ENCODE data around the gene USP3. TPM values are rescaled to one million over a fixed set of nuclear protein-coding genes. Genes with fewer than 3 reads are reported as not detected.

Gene USP3
- total and polyA plus RNA-seq, 2 of the 13 experiments (the other 11 are each of a cell fraction or from before 2014, with no cell fraction given): 14.3 to 61.2 TPM

DNA sequence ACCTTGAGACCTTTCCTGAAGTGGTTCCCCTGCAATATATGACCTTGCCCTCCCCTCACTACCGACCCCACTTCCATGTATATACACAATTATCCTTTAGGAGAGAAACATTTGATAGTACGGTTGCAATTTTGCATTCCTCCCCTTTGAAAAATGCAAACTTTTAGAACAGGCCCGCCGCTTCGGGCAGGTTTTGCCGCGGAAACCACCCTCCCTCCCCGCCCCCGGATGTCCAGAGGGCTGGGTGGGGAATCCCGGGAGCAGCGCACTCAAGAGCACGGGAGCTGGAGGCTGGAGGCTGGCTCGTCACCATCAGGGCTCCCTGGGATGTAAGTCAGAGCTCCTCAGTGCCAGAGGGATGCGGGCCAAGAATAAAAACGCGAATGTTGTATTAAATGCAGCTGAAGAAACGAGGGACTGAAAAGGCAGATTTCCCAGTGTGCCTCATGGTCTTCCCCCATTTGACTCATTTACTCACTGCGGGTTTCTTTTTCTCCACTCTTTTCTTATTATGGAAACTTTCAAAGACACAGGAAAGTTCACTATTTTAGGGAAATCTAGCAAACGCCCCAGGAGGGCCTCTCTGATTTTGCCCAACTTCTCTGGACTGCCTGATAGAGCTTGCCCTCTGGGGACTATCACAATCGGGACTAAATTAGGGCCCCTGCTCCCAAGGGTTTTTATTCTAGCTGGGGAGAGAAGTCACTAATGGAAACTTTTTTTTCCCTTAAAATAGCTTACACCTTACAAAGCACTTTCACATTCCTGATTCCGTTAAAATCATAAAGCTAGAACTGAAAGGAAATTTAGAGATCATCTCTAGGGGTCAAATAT lies 2.9 kb upstream of the USP3 start (continued):
- TF ChIP-seq, protein P1, sequence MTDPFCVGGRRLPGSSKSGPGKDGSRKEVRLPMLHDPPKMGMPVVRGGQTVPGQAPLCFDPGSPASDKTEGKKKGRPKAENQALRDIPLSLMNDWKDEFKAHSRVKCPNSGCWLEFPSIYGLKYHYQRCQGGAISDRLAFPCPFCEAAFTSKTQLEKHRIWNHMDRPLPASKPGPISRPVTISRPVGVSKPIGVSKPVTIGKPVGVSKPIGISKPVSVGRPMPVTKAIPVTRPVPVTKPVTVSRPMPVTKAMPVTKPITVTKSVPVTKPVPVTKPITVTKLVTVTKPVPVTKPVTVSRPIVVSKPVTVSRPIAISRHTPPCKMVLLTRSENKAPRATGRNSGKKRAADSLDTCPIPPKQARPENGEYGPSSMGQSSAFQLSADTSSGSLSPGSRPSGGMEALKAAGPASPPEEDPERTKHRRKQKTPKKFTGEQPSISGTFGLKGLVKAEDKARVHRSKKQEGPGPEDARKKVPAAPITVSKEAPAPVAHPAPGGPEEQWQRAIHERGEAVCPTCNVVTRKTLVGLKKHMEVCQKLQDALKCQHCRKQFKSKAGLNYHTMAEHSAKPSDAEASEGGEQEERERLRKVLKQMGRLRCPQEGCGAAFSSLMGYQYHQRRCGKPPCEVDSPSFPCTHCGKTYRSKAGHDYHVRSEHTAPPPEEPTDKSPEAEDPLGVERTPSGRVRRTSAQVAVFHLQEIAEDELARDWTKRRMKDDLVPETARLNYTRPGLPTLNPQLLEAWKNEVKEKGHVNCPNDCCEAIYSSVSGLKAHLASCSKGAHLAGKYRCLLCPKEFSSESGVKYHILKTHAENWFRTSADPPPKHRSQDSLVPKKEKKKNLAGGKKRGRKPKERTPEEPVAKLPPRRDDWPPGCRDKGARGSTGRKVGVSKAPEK (CRISPR knock-in tag; IDR thresholded peaks at IDR 0.05; ENCODE audit: borderline replicate concordance): peak; percentile 63; the same call in 1 of the 2 replicates
- TF ChIP-seq ISL2 (CRISPR knock-in tag; IDR thresholded peaks at IDR 0.05) (no peak), NR1H2 (CRISPR knock-in tag; IDR thresholded peaks at IDR 0.05; ENCODE audit: borderline replicate concordance, low read depth) (no peak), ZNF235 (CRISPR knock-in tag; IDR thresholded peaks at IDR 0.05; ENCODE audit: borderline replicate concordance) (no peak), CBX5 (CRISPR knock-in tag; IDR thresholded peaks at IDR 0.05; ENCODE audit: borderline replicate concordance) (no peak), YY1 (IDR thresholded peaks at IDR 0.05; ENCODE audit: insufficient read depth, insufficient replicate concordance, low read depth, low read length) (no peak), IKZF1 (IDR thresholded peaks at IDR 0.05) (no peak), ZFP62 (CRISPR knock-in tag; IDR thresholded peaks at IDR 0.05) (no peak), SMARCE1 (IDR thresholded peaks at IDR 0.05; ENCODE audit: borderline replicate concordance) (no peak), RBFOX2 (IDR thresholded peaks at IDR 0.05; ENCODE audit: low read depth, low read length) (peak; percentile 50), ZNF75D (CRISPR knock-in tag; IDR thresholded peaks at IDR 0.05; ENCODE audit: borderline replicate concordance) (no peak), ASH2L (IDR thresholded peaks at IDR 0.05; ENCODE audit: insufficient read length, low read depth, low read length) (peak; percentile 15), ZSCAN31 (CRISPR knock-in tag; IDR thresholded peaks at IDR 0.05; ENCODE audit: low read depth) (peak; percentile 41; the same call in 1 of the 2 replicates), SMAD9 (CRISPR knock-in tag; IDR thresholded peaks at IDR 0.05) (no peak), ZC3H13 (CRISPR knock-in tag; IDR thresholded peaks at IDR 0.05) (no peak), GABPA (IDR thresholded peaks at IDR 0.05; ENCODE audit: low read depth, low read length) (peak; percentile 31; the same call in 1 of the 2 replicates), GABPA (CRISPR knock-in tag; IDR thresholded peaks at IDR 0.05; ENCODE audit: low read depth) (peak; percentile 78), SOX6 (IDR thresholded peaks at IDR 0.05) (no peak), SOX6 (CRISPR knock-in tag; IDR thresholded peaks at IDR 0.05) (peak; percentile 9; the same call in 1 of the 2 replicates)
- TF ChIP-seq, protein P2, sequence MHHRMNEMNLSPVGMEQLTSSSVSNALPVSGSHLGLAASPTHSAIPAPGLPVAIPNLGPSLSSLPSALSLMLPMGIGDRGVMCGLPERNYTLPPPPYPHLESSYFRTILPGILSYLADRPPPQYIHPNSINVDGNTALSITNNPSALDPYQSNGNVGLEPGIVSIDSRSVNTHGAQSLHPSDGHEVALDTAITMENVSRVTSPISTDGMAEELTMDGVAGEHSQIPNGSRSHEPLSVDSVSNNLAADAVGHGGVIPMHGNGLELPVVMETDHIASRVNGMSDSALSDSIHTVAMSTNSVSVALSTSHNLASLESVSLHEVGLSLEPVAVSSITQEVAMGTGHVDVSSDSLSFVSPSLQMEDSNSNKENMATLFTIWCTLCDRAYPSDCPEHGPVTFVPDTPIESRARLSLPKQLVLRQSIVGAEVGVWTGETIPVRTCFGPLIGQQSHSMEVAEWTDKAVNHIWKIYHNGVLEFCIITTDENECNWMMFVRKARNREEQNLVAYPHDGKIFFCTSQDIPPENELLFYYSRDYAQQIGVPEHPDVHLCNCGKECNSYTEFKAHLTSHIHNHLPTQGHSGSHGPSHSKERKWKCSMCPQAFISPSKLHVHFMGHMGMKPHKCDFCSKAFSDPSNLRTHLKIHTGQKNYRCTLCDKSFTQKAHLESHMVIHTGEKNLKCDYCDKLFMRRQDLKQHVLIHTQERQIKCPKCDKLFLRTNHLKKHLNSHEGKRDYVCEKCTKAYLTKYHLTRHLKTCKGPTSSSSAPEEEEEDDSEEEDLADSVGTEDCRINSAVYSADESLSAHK (CRISPR knock-in tag; IDR thresholded peaks at IDR 0.05; ENCODE audit: borderline replicate concordance): no peak
- TF ChIP-seq, protein P3, sequence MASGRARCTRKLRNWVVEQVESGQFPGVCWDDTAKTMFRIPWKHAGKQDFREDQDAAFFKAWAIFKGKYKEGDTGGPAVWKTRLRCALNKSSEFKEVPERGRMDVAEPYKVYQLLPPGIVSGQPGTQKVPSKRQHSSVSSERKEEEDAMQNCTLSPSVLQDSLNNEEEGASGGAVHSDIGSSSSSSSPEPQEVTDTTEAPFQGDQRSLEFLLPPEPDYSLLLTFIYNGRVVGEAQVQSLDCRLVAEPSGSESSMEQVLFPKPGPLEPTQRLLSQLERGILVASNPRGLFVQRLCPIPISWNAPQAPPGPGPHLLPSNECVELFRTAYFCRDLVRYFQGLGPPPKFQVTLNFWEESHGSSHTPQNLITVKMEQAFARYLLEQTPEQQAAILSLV (CRISPR knock-in tag; IDR thresholded peaks at IDR 0.05; ENCODE audit: borderline replicate concordance): 0 out of 2 replicates have a peak, but pooled peaks have one; percentile 43
- TF ChIP-seq, protein P4, sequence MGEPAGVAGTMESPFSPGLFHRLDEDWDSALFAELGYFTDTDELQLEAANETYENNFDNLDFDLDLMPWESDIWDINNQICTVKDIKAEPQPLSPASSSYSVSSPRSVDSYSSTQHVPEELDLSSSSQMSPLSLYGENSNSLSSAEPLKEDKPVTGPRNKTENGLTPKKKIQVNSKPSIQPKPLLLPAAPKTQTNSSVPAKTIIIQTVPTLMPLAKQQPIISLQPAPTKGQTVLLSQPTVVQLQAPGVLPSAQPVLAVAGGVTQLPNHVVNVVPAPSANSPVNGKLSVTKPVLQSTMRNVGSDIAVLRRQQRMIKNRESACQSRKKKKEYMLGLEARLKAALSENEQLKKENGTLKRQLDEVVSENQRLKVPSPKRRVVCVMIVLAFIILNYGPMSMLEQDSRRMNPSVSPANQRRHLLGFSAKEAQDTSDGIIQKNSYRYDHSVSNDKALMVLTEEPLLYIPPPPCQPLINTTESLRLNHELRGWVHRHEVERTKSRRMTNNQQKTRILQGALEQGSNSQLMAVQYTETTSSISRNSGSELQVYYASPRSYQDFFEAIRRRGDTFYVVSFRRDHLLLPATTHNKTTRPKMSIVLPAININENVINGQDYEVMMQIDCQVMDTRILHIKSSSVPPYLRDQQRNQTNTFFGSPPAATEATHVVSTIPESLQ (CRISPR knock-in tag; conservative IDR thresholded peaks at IDR 0.05): no peak

Measured in HepG2 (cell line).